HG02884 (cell line): ENCODE measurements around the gene AMOTL1.

ENCODE experiments used
- ATAC-seq: cut with Tn5 transposase; IDR thresholded peaks from one replicate; pipeline ENCODE4 v1.9.1; 2021; ENCODE audit warnings: mild to moderate bottlenecking, moderate library complexity; ENCODE audit not compliant: unreplicated experiment

AMOTL1 gene

GRCh38 chr11:94742665-94743064 is 25.5 kb upstream of the AMOTL1 start:
- no peak for ATAC-seq

- ATAC-seq = no peak
These were observed 21.4 kb upstream of the AMOTL1 start for GRCh38 chr11:94746721-94747120.

GRCh38 chr11:94747146-94747545 is 21.0 kb upstream of the AMOTL1 start:
- ATAC-seq = no peak

- no peak for ATAC-seq
These were observed 20.5 kb upstream of the AMOTL1 start for GRCh38 chr11:94747601-94748041.

GRCh38 chr11:94749369-94749768 is 18.8 kb upstream of the AMOTL1 start:
- no peak for ATAC-seq

- no peak for ATAC-seq
These were observed 17.6 kb upstream of the AMOTL1 start for GRCh38 chr11:94750319-94751217.

- ATAC-seq = no peak
These were observed 16.9 kb upstream of the AMOTL1 start for GRCh38 chr11:94751218-94751609.

GRCh38 chr11:94751786-94752185 is 16.4 kb upstream of the AMOTL1 start:
- ATAC-seq = no peak

GRCh38 chr11:94753630-94754029 is 14.5 kb upstream of the AMOTL1 start:
- ATAC-seq = no peak

GRCh38 chr11:94754335-94754734 is 13.8 kb upstream of the AMOTL1 start:
- no peak for ATAC-seq

- no peak for ATAC-seq
These were observed 13.3 kb upstream of the AMOTL1 start for GRCh38 chr11:94754819-94755218.

- ATAC-seq = no peak
These were observed 12.7 kb upstream of the AMOTL1 start for GRCh38 chr11:94755494-94755893.

GRCh38 chr11:94757037-94757735 is 11.0 kb upstream of the AMOTL1 start:
- ATAC-seq = no peak

GRCh38 chr11:94758666-94759065 is 9.5 kb upstream of the AMOTL1 start:
- no peak for ATAC-seq

- no peak for ATAC-seq
These were observed 8.6 kb upstream of the AMOTL1 start for GRCh38 chr11:94759522-94759921.

GRCh38 chr11:94760296-94760695 is 7.9 kb upstream of the AMOTL1 start:
- no peak for ATAC-seq

- ATAC-seq = no peak
These were observed 5.9 kb upstream of the AMOTL1 start for GRCh38 chr11:94762208-94762607.

GRCh38 chr11:94762995-94763394 is 5.2 kb upstream of the AMOTL1 start:
- ATAC-seq = no peak

GRCh38 chr11:94766713-94767206 is 1.4 kb upstream of the AMOTL1 start:
- ATAC-seq = no peak

- ATAC-seq = no peak
These were observed 865 bp upstream of the AMOTL1 start for GRCh38 chr11:94767291-94767690.

- ATAC-seq = no peak
These were observed 716 bp downstream of the AMOTL1 start for GRCh38 chr11:94768602-94769541.
